Panc1 (cell line): Measurements from ENCODE around the gene FAXC. TPM values are rescaled to one million over a fixed set of nuclear protein-coding genes. Genes with fewer than 3 reads are reported as not detected.

Experiments used
- ATAC-seq: fragments of 200-7000 bp; cut with Tn5 transposase; 2 replicates; pipeline ENCODE4 v1.9.1; 2020; ENCODE audit warnings: mild to moderate bottlenecking, moderate library complexity
- BruUV-seq: library from RNA; stranded (reverse); fragments of 400-500 nt; replicated peaks from 2 replicates; lab custom pipeline; 2021; lab: Mats Ljungman, UMichigan
- CTCF ChIA-PET: fragments of 300-600 bp; sonication (Branson Sonifier 250); formaldehyde crosslinking; loops from one replicate; lab custom pipeline; 2022; ENCODE audit warnings: antibody characterized with exemption; lab: Charles Lee
- POLR2A ChIA-PET: fragments of 300-600 bp; sonication (Branson Sonifier 250); formaldehyde crosslinking; loops from one replicate; lab custom pipeline; 2022; ENCODE audit warnings: antibody characterized with exemption; lab: Charles Lee
- DNase-seq: peaks from one replicate; pipeline ENCODE4 v3.0.0-alpha.2; 2010; ENCODE audit warnings: low read depth, low spot score
- H3K27ac ChIP-seq: 2 replicates; pipeline ENCODE4 v1.5.1; 2011; ENCODE audit warnings: mild to moderate bottlenecking, low read length, inconsistent platforms
- H3K27me3 ChIP-seq: fragments of 200-500 bp; sonication (Bioruptor generic); 2 replicates; pipeline ENCODE4 v1.6.0; 2014; ENCODE audit warnings: low read length, inconsistent platforms; ENCODE audit not compliant: control insufficient read depth, insufficient read depth
- H3K36me3 ChIP-seq: fragments of 200-500 bp; sonication (Bioruptor generic); 2 replicates; pipeline ENCODE4 v1.5.1; 2014; ENCODE audit warnings: inconsistent platforms, mild to moderate bottlenecking, low read length, moderate library complexity; ENCODE audit not compliant: control insufficient read depth, insufficient read depth
- H3K4me1 ChIP-seq: 2 replicates; pipeline ENCODE4 v1.5.1; 2011; ENCODE audit warnings: inconsistent platforms, mild to moderate bottlenecking, low read length, moderate library complexity; ENCODE audit not compliant: control insufficient read depth, insufficient read depth
- H3K4me3 ChIP-seq, 2 experiments: 2 replicates each; pipeline ENCODE4 v1.5.1; 2011 to 2012; ENCODE audit warnings: low read depth in 2 of 2, low read length in 2 of 2, mild to moderate bottlenecking in 2 of 2, inconsistent platforms in 1 of 2, moderate library complexity in 1 of 2
- H3K9me3 ChIP-seq: fragments of 200-500 bp; sonication (Bioruptor generic); 2 replicates; pipeline ENCODE4 v1.5.1; 2014; ENCODE audit warnings: low read depth, mild to moderate bottlenecking, inconsistent platforms, low read length, moderate library complexity; ENCODE audit not compliant: control insufficient read depth, insufficient read depth
- CTCF ChIP-seq: fragments of 450-650 bp; IDR thresholded peaks from 2 replicates; pipeline ENCODE4 v1.5.1; 2017; ENCODE audit warnings: mild to moderate bottlenecking
- POLR2AphosphoS5 ChIP-seq: IDR thresholded peaks from 2 replicates; pipeline ENCODE4 v1.6.1; 2012; ENCODE audit warnings: mild to moderate bottlenecking, low read depth, low read length, moderate library complexity
- REST ChIP-seq, 2 experiments: IDR thresholded peaks; 2 replicates each; pipeline ENCODE4 v1.6.1; 2011 to 2012; ENCODE audit warnings: low read depth in 2 of 2, control low read depth in 1 of 2, low read length in 1 of 2, mild to moderate bottlenecking in 1 of 2, moderate library complexity in 1 of 2; ENCODE audit not compliant: insufficient read depth in 1 of 2
- SIN3A ChIP-seq: IDR thresholded peaks from 2 replicates; pipeline ENCODE4 v1.6.1; 2012; ENCODE audit warnings: low read depth, mild to moderate bottlenecking, low read length, moderate library complexity, borderline replicate concordance; ENCODE audit not compliant: insufficient read depth
- TCF7L2 ChIP-seq: IDR thresholded peaks from 2 replicates; pipeline ENCODE4 v1.6.1; 2011; ENCODE audit warnings: mild to moderate bottlenecking, low read depth, low read length, inconsistent platforms
- in situ Hi-C: cut with HindIII; loops from 2 replicates; pipeline ENCODE4 v1.10.0; 2016; ENCODE audit warnings: low sequenced_read_pairs, low pct_unique_long_range_greater_than_20kb
- intact Hi-C: fragments of 100-400 bp; cut with micrococcal nuclease; formaldehyde crosslinking; loops from one replicate; pipeline ENCODE4 v1.10.0; 2022; ENCODE audit not compliant: unreplicated experiment
- total RNA-seq: library from RNA; stranded (reverse); gene quantifications from one replicate; pipeline ENCODE4 v1.2.1, GENCODE V29; 2021; ENCODE audit not compliant: unreplicated experiment

The FAXC gene
- total RNA-seq, 1 experiment from 2014 or later, result 9.0 TPM

- in situ Hi-C loops (no loop called here), intact Hi-C loops (no loop called here)
- BruUV-seq, result no TSS peak
- no peak overlapping the region for H3K4me3 ChIP-seq
- TF ChIP-seq REST (IDR thresholded peaks at IDR 0.05; ENCODE audit: insufficient read depth in 1 of 2, low read depth in 2 of 2, low read length in 1 of 2), result no peak
- TF ChIP-seq TCF7L2, result no peak
- TF ChIP-seq POLR2AphosphoS5, result no peak
- no peak for TF ChIP-seq CTCF
- TF ChIP-seq SIN3A, result no peak
- CTCF ChIA-PET, result interaction anchor here (0.7 kb wide), 1 partner anchor 212 kb away, joined by 8 read pairs; no protein-coding TSS in a partner anchor
- POLR2A ChIA-PET, result no interaction called here
- H3K4me1 ChIP-seq, result no peaks in the 10 kb centered on the region
- ATAC-seq (no peak; the same call in 1 of the 2 replicates), DNase-seq (no peak)
- no peaks in the 10 kb centered on the region for H3K36me3 ChIP-seq
- no peak overlapping the region for H3K27ac ChIP-seq
- H3K9me3 ChIP-seq, result no peaks in the 10 kb centered on the region
- no peaks in the 10 kb centered on the region for H3K27me3 ChIP-seq
Observed at GRCh38 chr6:99297415-99297814, 52.1 kb downstream of the FAXC start.

GRCh38 chr6:99297006-99297405 is 52.5 kb downstream of the FAXC start:
- no peaks in the 10 kb centered on the region for H3K4me1 ChIP-seq
- ChIA-PET CTCF (no interaction called here), POLR2A (no interaction called here)
- no peak overlapping the region for H3K27ac ChIP-seq
- intact Hi-C loops (no loop called here), in situ Hi-C loops (no loop called here)
- no peak overlapping the region for H3K4me3 ChIP-seq
- DNase-seq (no peak), ATAC-seq (no peak)
- BruUV-seq, result no TSS peak
- TF ChIP-seq POLR2AphosphoS5 (no peak), SIN3A (no peak), REST (IDR thresholded peaks at IDR 0.05; ENCODE audit: insufficient read depth in 1 of 2, low read depth in 2 of 2, low read length in 1 of 2) (no peak), CTCF (no peak), TCF7L2 (no peak)
- no peaks in the 10 kb centered on the region for H3K9me3 ChIP-seq
- H3K27me3 ChIP-seq, result no peaks in the 10 kb centered on the region
- no peaks in the 10 kb centered on the region for H3K36me3 ChIP-seq
